Loucy (cell line): ENCODE results near the gene LINS1.
A peak's percentile ranks its signal among the peaks of the same experiment; 100 is the strongest.

Experiments used
- H2AFZ ChIP-seq: fragments of 200-600 bp; sonication (generic); 2 replicates; pipeline ENCODE4 v1.6.0; 2016; ENCODE audit warnings: antibody characterized with exemption, mild to moderate bottlenecking, low read length, moderate library complexity
- H3F3A ChIP-seq: fragments of 200-600 bp; 2 replicates; pipeline ENCODE4 v1.6.0; 2016; ENCODE audit warnings: antibody characterized with exemption, low read depth, mild to moderate bottlenecking
- H3K27me3 ChIP-seq: fragments of 200-600 bp; sonication (generic); 2 replicates; pipeline ENCODE4 v1.6.1; 2014; ENCODE audit warnings: low read length, mild to moderate bottlenecking; ENCODE audit not compliant: insufficient read depth, poor library complexity, severe bottlenecking
- H3K36me3 ChIP-seq: fragments of 200-600 bp; sonication (generic); 2 replicates; pipeline ENCODE4 v1.6.1; 2016; ENCODE audit warnings: low read length; ENCODE audit not compliant: insufficient read depth
- H3K4me1 ChIP-seq: fragments of 200-600 bp; sonication (generic); 2 replicates; pipeline ENCODE4 v1.5.1; 2014; ENCODE audit warnings: low read length, mild to moderate bottlenecking; ENCODE audit not compliant: insufficient read depth, poor library complexity, severe bottlenecking
- H3K4me2 ChIP-seq: fragments of 200-600 bp; sonication (generic); 2 replicates; pipeline ENCODE4 v1.6.0; 2014; ENCODE audit warnings: antibody characterized with exemption, low read length, low read depth, mild to moderate bottlenecking; ENCODE audit not compliant: poor library complexity, severe bottlenecking
- H3K4me3 ChIP-seq: fragments of 200-600 bp; sonication (generic); 2 replicates; pipeline ENCODE4 v1.5.1; 2014; ENCODE audit warnings: low read length, mild to moderate bottlenecking, mixed read lengths; ENCODE audit not compliant: poor library complexity, severe bottlenecking
- H3K79me2 ChIP-seq: fragments of 200-600 bp; sonication (generic); 2 replicates; pipeline ENCODE4 v1.6.1; 2014; ENCODE audit warnings: low read length; ENCODE audit not compliant: insufficient read depth
- H3K9ac ChIP-seq: fragments of 200-600 bp; sonication (generic); 2 replicates; pipeline ENCODE4 v1.6.0; 2014; ENCODE audit warnings: mild to moderate bottlenecking, low read depth, low read length, moderate library complexity; ENCODE audit not compliant: poor library complexity, severe bottlenecking
- H3K9me2 ChIP-seq: fragments of 200-600 bp; sonication (generic); replicated peaks from 2 replicates; pipeline ENCODE4 v1.6.1; 2016; ENCODE audit warnings: low read depth, low read length, mixed read lengths
- H3K9me3 ChIP-seq: fragments of 200-600 bp; sonication (generic); 2 replicates; pipeline ENCODE4 v1.6.1; 2014; ENCODE audit warnings: mild to moderate bottlenecking, antibody characterized with exemption, low read length, low read depth; ENCODE audit not compliant: insufficient read depth
- H4K20me1 ChIP-seq: fragments of 200-600 bp; sonication (generic); 2 replicates; pipeline ENCODE4 v1.6.0; 2014; ENCODE audit warnings: antibody characterized with exemption, low read length, mild to moderate bottlenecking; ENCODE audit not compliant: insufficient read depth, poor library complexity, severe bottlenecking
- CTCF ChIP-seq: fragments of 200-600 bp; sonication (generic); conservative IDR thresholded peaks from 2 replicates; pipeline ENCODE4 v1.5.1; 2014; ENCODE audit warnings: mild to moderate bottlenecking, antibody characterized with exemption, low read length
- EZH2phosphoT487 ChIP-seq: fragments of 200-600 bp; IDR thresholded peaks from 2 replicates; pipeline ENCODE4 v1.6.1; 2018; ENCODE audit warnings: antibody characterized with exemption, mild to moderate bottlenecking, moderate library complexity, borderline replicate concordance

Gene LINS1

GRCh38 chr15:100601617-100602063 lies 344 bp downstream of the LINS1 start:
- no peaks in the 10 kb centered on the region for H3K9me3 ChIP-seq
- peak overlapping the region; percentile 79 for H3K9ac ChIP-seq
- H3K27me3 ChIP-seq: no peaks in the 10 kb centered on the region
- no peak for TF ChIP-seq CTCF
- TF ChIP-seq EZH2phosphoT487: no peak
- peak overlapping the region; percentile 85 for H3K4me2 ChIP-seq
- H3K36me3 ChIP-seq: no peaks in the 10 kb centered on the region
- no peaks in the 10 kb centered on the region for H3F3A ChIP-seq
- H4K20me1 ChIP-seq: no peaks in the 10 kb centered on the region
- no peaks in the 10 kb centered on the region for H3K9me2 ChIP-seq
- H3K4me3 ChIP-seq: peak overlapping the region; percentile 91
- H3K79me2 ChIP-seq: peaks cover 76% of the 10 kb centered on the region; the same call in 1 of the 2 replicates
- H3K4me1 ChIP-seq: peaks cover 39% of the 10 kb centered on the region
- H2AFZ ChIP-seq: peak overlapping the region; percentile 94

- Histone ChIP-seq H3K27me3 (no peaks in the 10 kb centered on the region), H3K36me3 (no peaks in the 10 kb centered on the region), H3K79me2 (peaks cover 72% of the 10 kb centered on the region; the same call in 1 of the 2 replicates), H3K9ac (peak overlapping the region; percentile 79), H4K20me1 (no peaks in the 10 kb centered on the region), H3K4me3 (peak overlapping the region; percentile 91), H2AFZ (no peak overlapping the region; the same call in 1 of the 2 replicates), H3K4me1 (peaks cover 41% of the 10 kb centered on the region), H3K4me2 (peak overlapping the region; percentile 85), H3K9me2 (no peaks in the 10 kb centered on the region), H3F3A (no peaks in the 10 kb centered on the region), H3K9me3 (no peaks in the 10 kb centered on the region)
- TF ChIP-seq EZH2phosphoT487: no peak
- no peak for TF ChIP-seq CTCF
These were observed 821 bp downstream of the LINS1 start for GRCh38 chr15:100601163-100601562.

- Histone ChIP-seq H3K4me2 (no peak overlapping the region), H3K4me3 (no peak overlapping the region), H3K9me3 (no peaks in the 10 kb centered on the region), H3K9me2 (no peaks in the 10 kb centered on the region), H3K27me3 (no peaks in the 10 kb centered on the region), H3K9ac (no peak overlapping the region), H3F3A (no peaks in the 10 kb centered on the region), H3K36me3 (no peaks in the 10 kb centered on the region), H3K4me1 (peaks cover 28% of the 10 kb centered on the region), H3K79me2 (peaks cover 54% of the 10 kb centered on the region; the same call in 1 of the 2 replicates), H4K20me1 (no peaks in the 10 kb centered on the region), H2AFZ (no peak overlapping the region)
- TF ChIP-seq CTCF: no peak
- TF ChIP-seq EZH2phosphoT487: no peak
These were observed 3.3 kb downstream of the LINS1 start for GRCh38 chr15:100598655-100599054.
